Endodermal cell (in vitro differentiated cells): Measurements from ENCODE around the gene PEAK3. TPM values are rescaled to one million over a fixed set of nuclear protein-coding genes. Genes with fewer than 3 reads are reported as not detected.
A peak's percentile ranks its signal among the peaks of the same experiment; 100 is the strongest.

Experiments used
- DNase-seq: peaks from one replicate; pipeline ENCODE4 v3.0.0-alpha.2; 2017
- H3K27ac ChIP-seq: 2 replicates; pipeline ENCODE4 v1.5.1; 2013; ENCODE audit warnings: mild to moderate bottlenecking, low read depth, low read length, moderate library complexity
- H3K27me3 ChIP-seq: 2 replicates; pipeline ENCODE4 v1.6.1; 2013; ENCODE audit warnings: mild to moderate bottlenecking, low read length, moderate library complexity; ENCODE audit not compliant: insufficient read depth, control insufficient read depth, poor library complexity, severe bottlenecking
- H3K36me3 ChIP-seq: 2 replicates; pipeline ENCODE4 v1.7.0; 2013; ENCODE audit warnings: mild to moderate bottlenecking, low read length, moderate library complexity; ENCODE audit not compliant: control insufficient read depth, insufficient read depth
- H3K4me1 ChIP-seq: one replicate; pipeline ENCODE4 v1.7.0; 2013; ENCODE audit warnings: low read length; ENCODE audit not compliant: control insufficient read depth, insufficient read depth
- H3K4me3 ChIP-seq: 2 replicates; pipeline ENCODE4 v1.5.1; 2013; ENCODE audit warnings: mild to moderate bottlenecking, low read length, moderate library complexity
- H3K9ac ChIP-seq: 2 replicates; pipeline ENCODE4 v1.6.1; 2013; ENCODE audit warnings: mild to moderate bottlenecking, low read length, moderate library complexity; ENCODE audit not compliant: poor library complexity, severe bottlenecking; ENCODE audit errors: extremely low read depth
- H3K9me3 ChIP-seq: 2 replicates; pipeline ENCODE4 v1.6.1; 2013; ENCODE audit warnings: mild to moderate bottlenecking, low read length, moderate library complexity; ENCODE audit not compliant: control insufficient read depth
- H3K27ac Mint-ChIP-seq: 2 replicates; pipeline ENCODE4 v1.8.0; 2020; ENCODE audit warnings: mixed read lengths
- H3K27me3 Mint-ChIP-seq: 2 replicates; pipeline ENCODE4 v1.8.0; 2021; ENCODE audit warnings: mild to moderate bottlenecking, mixed read lengths; ENCODE audit not compliant: insufficient read depth
- H3K36me3 Mint-ChIP-seq: 2 replicates; pipeline ENCODE4 v1.8.0; 2020; ENCODE audit warnings: low read depth, mixed read lengths
- H3K4me1 Mint-ChIP-seq: 2 replicates; pipeline ENCODE4 v1.8.0; 2020; ENCODE audit warnings: mixed read lengths
- H3K4me3 Mint-ChIP-seq: 2 replicates; pipeline ENCODE4 v1.8.0; 2020; ENCODE audit warnings: mild to moderate bottlenecking, moderate library complexity, mixed read lengths
- H3K9me3 Mint-ChIP-seq: 2 replicates; pipeline ENCODE4 v1.8.0; 2020; ENCODE audit warnings: mild to moderate bottlenecking, mixed read lengths
- CTCF ChIP-seq: fragments of 200-600 bp; sonication (generic); conservative IDR thresholded peaks from 2 replicates; pipeline ENCODE4 v1.5.0; 2021; ENCODE audit warnings: antibody characterized with exemption, mild to moderate bottlenecking
- WGBS, 2 experiments: methylation state at CpG; one replicate each; pipeline versions ENCODE4 v1.1.5 to v1.1.7; 2013; ENCODE audit warnings: missing lambda C conversion rate in 2 of 2, mixed read lengths in 1 of 2; ENCODE audit not compliant: insufficient coverage in 1 of 2, insufficient read length in 1 of 2; 5-methylcytosine and 5-hydroxymethylcytosine counted together
- total RNA-seq, 2 donors: library from RNA; stranded (reverse); fragmentation: NEBNext Ultra II Directional in 1 of 2; extraction: Animal tissue kit (Norgen Biotek cat#: 25700) in 1 of 2; gene quantifications; 2 replicates in 1 of 2; 3 replicates in 1 of 2; pipeline ENCODE4 v1.2.1, GENCODE V29; 2021

Gene PEAK3
- total RNA-seq, 2 donors from 2014 or later = not detected

GRCh38 chr19:2268480-2268830, 13.5 kb downstream of the PEAK3 start:
- Mint-ChIP-seq H3K27ac (no peak overlapping the region), H3K4me3 (peak overlapping the region; percentile 90), H3K9me3 (no peaks in the 10 kb centered on the region), H3K27me3 (no peaks in the 10 kb centered on the region), H3K4me1 (peaks cover 8% of the 10 kb centered on the region), H3K36me3 (peaks cover 10% of the 10 kb centered on the region)
- Histone ChIP-seq H3K9me3 (no peaks in the 10 kb centered on the region), H3K36me3 (peaks cover 15% of the 10 kb centered on the region), H3K27me3 (no peaks in the 10 kb centered on the region), H3K27ac (no peak overlapping the region), H3K9ac (peak overlapping the region; percentile 69), H3K4me1 (peaks cover 7% of the 10 kb centered on the region), H3K4me3 (peak overlapping the region; percentile 83)
- WGBS, 2 experiments = 89 to 94% methylated on average over 4 of the region's 4 CpGs
- no peak for TF ChIP-seq CTCF
- no peak for DNase-seq

DNA sequence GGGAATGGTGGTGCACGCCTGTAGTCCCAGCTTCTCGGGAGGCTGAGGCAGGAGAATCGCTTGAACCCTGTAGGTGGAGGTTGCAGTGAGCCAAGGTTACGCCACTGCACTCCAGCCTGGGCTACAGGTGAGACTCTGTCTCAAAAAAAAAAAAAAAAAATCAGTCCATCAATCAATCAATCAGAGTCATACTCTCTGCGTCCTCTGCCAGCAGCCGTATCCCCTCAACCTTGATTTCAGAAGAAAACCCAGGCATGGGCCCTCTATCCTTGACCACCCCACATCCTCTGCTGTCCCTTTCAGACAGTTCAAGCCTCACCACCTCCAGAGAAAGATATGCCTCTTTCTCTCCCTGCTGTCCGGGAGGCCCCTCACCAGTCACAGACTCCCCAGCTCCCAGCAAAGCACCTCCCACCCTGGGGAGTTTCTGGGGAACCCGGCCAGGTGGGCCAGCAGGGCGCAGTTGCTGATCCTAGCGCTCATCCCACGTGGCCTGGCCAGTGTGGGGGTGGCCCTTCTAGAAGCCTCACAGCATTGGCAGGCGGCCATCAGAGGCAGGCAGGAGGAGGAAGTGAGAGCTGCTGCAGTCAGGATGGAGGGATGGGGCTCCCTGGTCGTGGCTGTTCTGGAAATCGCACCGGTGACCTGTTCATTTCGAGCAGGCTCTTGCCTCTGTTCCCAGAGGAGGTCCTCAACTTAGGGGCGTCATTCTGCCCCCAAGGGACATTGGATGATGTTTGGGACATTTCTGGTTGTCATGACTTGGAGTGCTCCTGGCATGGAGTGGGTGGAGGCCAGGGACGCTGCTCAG, 15.6 kb downstream of the PEAK3 start:
- H3K9me3 ChIP-seq = no peaks in the 10 kb centered on the region
- 83 to 87% methylated on average over 3 to 18 of the region's 18 CpGs for WGBS, 2 experiments
- Mint-ChIP-seq H3K36me3 (peaks cover 1% of the 10 kb centered on the region), H3K4me3 (no peak overlapping the region), H3K27me3 (no peaks in the 10 kb centered on the region), H3K27ac (no peak overlapping the region), H3K9me3 (no peaks in the 10 kb centered on the region), H3K4me1 (peaks cover under 1% of the 10 kb centered on the region)
- no peak overlapping the region for H3K4me3 ChIP-seq
- H3K27ac ChIP-seq = no peak overlapping the region
- TF ChIP-seq CTCF = no peak
- DNase-seq = no peak
- H3K9ac ChIP-seq = no peak overlapping the region
- no peaks in the 10 kb centered on the region for H3K27me3 ChIP-seq
- H3K4me1 ChIP-seq = peaks cover under 1% of the 10 kb centered on the region
- H3K36me3 ChIP-seq = peaks cover 4% of the 10 kb centered on the region

DNA sequence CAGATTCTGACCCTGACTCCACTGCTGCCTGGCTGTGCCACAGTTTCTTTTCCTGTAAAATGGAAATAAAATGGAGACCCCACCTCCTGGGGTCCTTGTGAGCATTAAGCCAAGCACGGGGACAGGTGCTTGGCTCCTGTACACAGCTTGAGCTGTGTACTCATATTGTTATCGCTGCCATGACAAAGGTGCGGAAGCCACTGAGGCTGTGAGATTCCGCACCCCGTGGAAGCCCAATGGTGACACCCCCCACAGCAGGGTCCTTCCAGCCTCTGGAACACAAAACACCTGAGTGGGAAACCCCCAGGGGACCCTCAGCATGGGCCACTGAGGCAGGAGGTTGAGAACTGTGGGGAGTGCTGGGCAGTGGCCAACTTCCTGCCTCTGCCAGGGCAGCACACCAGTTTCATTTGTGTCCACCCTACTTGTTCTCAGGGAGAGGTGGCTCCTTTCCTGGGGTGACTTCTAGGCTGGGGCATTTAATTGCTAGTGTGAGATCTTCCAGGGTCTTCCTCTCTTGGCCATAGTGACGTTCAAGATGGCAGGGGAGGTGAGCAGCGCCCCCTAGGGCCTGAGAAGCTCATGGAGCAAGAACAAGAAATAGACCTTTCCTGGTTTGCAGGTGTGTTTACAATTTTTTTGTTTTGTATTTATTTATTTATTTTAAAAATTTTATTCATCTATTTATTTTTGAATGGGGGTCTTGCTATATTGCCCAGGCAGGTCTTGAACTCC, 20.4 kb downstream of the PEAK3 start:
- H3K4me1 Mint-ChIP-seq = no peaks in the 10 kb centered on the region
- no peak overlapping the region for H3K4me3 ChIP-seq
- H3K4me1 ChIP-seq = no peaks in the 10 kb centered on the region
- H3K9me3 Mint-ChIP-seq = no peaks in the 10 kb centered on the region
- DNase-seq = peak; percentile 84
- no peaks in the 10 kb centered on the region for H3K9me3 ChIP-seq
- H3K36me3 Mint-ChIP-seq = no peaks in the 10 kb centered on the region
- H3K4me3 Mint-ChIP-seq = no peak overlapping the region
- H3K27me3 ChIP-seq = no peaks in the 10 kb centered on the region
- no peak overlapping the region for H3K27ac ChIP-seq
- WGBS, 2 experiments = 75 to 87% methylated on average over 5 to 7 of the region's 7 CpGs
- H3K36me3 ChIP-seq = no peaks in the 10 kb centered on the region
- no peak overlapping the region for H3K9ac ChIP-seq
- no peak overlapping the region for H3K27ac Mint-ChIP-seq
- peak; percentile 87 for TF ChIP-seq CTCF
- peaks cover 1% of the 10 kb centered on the region for H3K27me3 Mint-ChIP-seq
